Gastroesophageal sphincter (tissue), 4 donors: ENCODE data around the gene FHIT. TPM values are rescaled to one million over a fixed set of nuclear protein-coding genes. Genes with fewer than 3 reads are reported as not detected.

ENCODE experiments used
- ATAC-seq: fragments of 150-250 bp; one replicate; pipeline ENCODE4 v1.9.1; 2016; ENCODE audit warnings: mild to moderate bottlenecking, moderate library complexity
- H3K27ac ChIP-seq, 4 donors: fragments of 200-600 bp; sonication (generic) in 3 of 4; 1 replicate in 3 of 4; 2 replicates in 1 of 4; pipeline ENCODE4 v1.5.1; 2016 to 2019
- H3K27me3 ChIP-seq: fragments of 200-600 bp; sonication (generic); one replicate; pipeline ENCODE4 v1.5.1; 2019
- H3K36me3 ChIP-seq, 2 donors: fragments of 200-600 bp; sonication (generic); one replicate each; pipeline ENCODE4 v1.5.1; 2019; ENCODE audit warnings: control low read depth in 1 of 2
- H3K4me1 ChIP-seq, 3 donors: fragments of 200-600 bp; sonication (generic); 1 replicate in 2 of 3; 2 replicates in 1 of 3; pipeline ENCODE4 v1.5.1; 2016 to 2019; ENCODE audit warnings: control low read depth in 2 of 3
- H3K4me3 ChIP-seq, 2 donors: fragments of 200-600 bp; sonication (generic); one replicate each; pipeline ENCODE4 v1.5.1; 2019; ENCODE audit warnings: mild to moderate bottlenecking in 1 of 2, moderate library complexity in 1 of 2
- H3K9me3 ChIP-seq, 3 donors: fragments of 200-600 bp; sonication (generic); one replicate each; pipeline ENCODE4 v1.5.1; 2017 to 2019; ENCODE audit warnings: control low read depth in 2 of 3
- CTCF ChIP-seq, 4 experiments: fragments of 200-600 bp in 2 of 4; fragments of 450-650 bp in 2 of 4; sonication (generic) in 1 of 4; IDR thresholded peaks; one replicate each; pipeline ENCODE4 v1.5.1; 2017 to 2019; ENCODE audit warnings: antibody characterized with exemption in 4 of 4, mild to moderate bottlenecking in 2 of 4, moderate library complexity in 2 of 4
- EP300 ChIP-seq: sonication (generic); formaldehyde crosslinking; IDR thresholded peaks from one replicate; pipeline ENCODE4 v1.6.1; 2017; ENCODE audit warnings: antibody characterized with exemption, mild to moderate bottlenecking
- POLR2A ChIP-seq, 2 donors: fragments of 450-650 bp; IDR thresholded peaks; one replicate each; pipeline ENCODE4 v1.6.1; 2017; ENCODE audit warnings: antibody characterized with exemption in 2 of 2, mild to moderate bottlenecking in 2 of 2, moderate library complexity in 1 of 2
- POLR2AphosphoS5 ChIP-seq: sonication (generic); formaldehyde crosslinking; IDR thresholded peaks from one replicate; pipeline ENCODE4 v1.6.1; 2017; ENCODE audit warnings: antibody characterized with exemption
- WGBS, 2 donors: methylation state at CpG; one replicate each; pipeline ENCODE4 v1.1.5; 2018; ENCODE audit warnings: low coverage in 1 of 2; 5-methylcytosine and 5-hydroxymethylcytosine counted together
- total RNA-seq, 4 donors: library from RNA; depleted of rRNA; stranded (reverse); fragments of >200 nt; gene quantifications; one replicate each; pipeline ENCODE4 v1.1.0, GENCODE V29; 2016

The FHIT gene
- total RNA-seq, 4 donors from 2014 or later, result 1.4 to 7.3 (median 3.9) TPM

GRCh38 chr3:60448696-60449095 lies 802.6 kb downstream of the FHIT start:
- Histone ChIP-seq H3K4me3 (no peak overlapping the region), H3K4me1 (no peaks in the 10 kb centered on the region), H3K36me3 (no peaks in the 10 kb centered on the region), H3K27me3 (no peaks in the 10 kb centered on the region), H3K9me3 (no peaks in the 10 kb centered on the region), H3K27ac (no peak overlapping the region)
- WGBS, 2 donors, result 45 to 52% methylated on average over 3 of the region's 3 CpGs
- TF ChIP-seq CTCF (IDR thresholded peaks at IDR 0.05) (no peak), POLR2A (IDR thresholded peaks at IDR 0.05) (no peak), EP300 (no peak), POLR2AphosphoS5 (no peak)
- no peak for ATAC-seq

- Histone ChIP-seq H3K27me3 (no peaks in the 10 kb centered on the region), H3K9me3 (no peaks in the 10 kb centered on the region), H3K36me3 (no peaks in the 10 kb centered on the region), H3K4me3 (no peak overlapping the region), H3K4me1 (no peaks in the 10 kb centered on the region), H3K27ac (no peak overlapping the region)
- WGBS, 2 donors, result 45 to 76% methylated on average over 3 of the region's 3 CpGs
- no peak for ATAC-seq
- TF ChIP-seq CTCF (IDR thresholded peaks at IDR 0.05), result no peak
- no peak for TF ChIP-seq POLR2AphosphoS5
- TF ChIP-seq EP300, result no peak
- TF ChIP-seq POLR2A (IDR thresholded peaks at IDR 0.05), result no peak
These were observed 805.8 kb downstream of the FHIT start for GRCh38 chr3:60445446-60445845.

GRCh38 chr3:60444898-60445437 lies 806.3 kb downstream of the FHIT start:
- Histone ChIP-seq H3K9me3 (no peaks in the 10 kb centered on the region), H3K27ac (no peak overlapping the region), H3K36me3 (no peaks in the 10 kb centered on the region), H3K4me3 (no peak overlapping the region), H3K27me3 (no peaks in the 10 kb centered on the region), H3K4me1 (no peaks in the 10 kb centered on the region)
- TF ChIP-seq POLR2A (IDR thresholded peaks at IDR 0.05) (no peak), POLR2AphosphoS5 (no peak), EP300 (no peak), CTCF (IDR thresholded peaks at IDR 0.05) (no peak)
- no peak for ATAC-seq
- WGBS, 2 donors, result 41 to 83% methylated on average over 3 to 4 of the region's 5 CpGs

- Histone ChIP-seq H3K9me3 (no peaks in the 10 kb centered on the region), H3K27me3 (no peaks in the 10 kb centered on the region), H3K36me3 (no peaks in the 10 kb centered on the region), H3K27ac (no peak overlapping the region), H3K4me3 (no peak overlapping the region), H3K4me1 (no peaks in the 10 kb centered on the region)
- no peak for TF ChIP-seq EP300
- no peak for TF ChIP-seq POLR2AphosphoS5
- TF ChIP-seq POLR2A (IDR thresholded peaks at IDR 0.05), result no peak
- no peak for TF ChIP-seq CTCF (IDR thresholded peaks at IDR 0.05)
- no peak for ATAC-seq
- WGBS, 2 donors, result 89 to 95% methylated on average over 2 of the region's 2 CpGs
These were observed 810.4 kb downstream of the FHIT start for GRCh38 chr3:60440869-60441268.

- H3K4me1 ChIP-seq, result no peaks in the 10 kb centered on the region
- H3K9me3 ChIP-seq, result no peaks in the 10 kb centered on the region
- no peak overlapping the region for H3K27ac ChIP-seq
- no peaks in the 10 kb centered on the region for H3K36me3 ChIP-seq
- H3K4me3 ChIP-seq, result no peak overlapping the region
- ATAC-seq, result no peak
- WGBS, 2 donors, result 90 to 100% methylated on average over 4 of the region's 4 CpGs
- H3K27me3 ChIP-seq, result no peaks in the 10 kb centered on the region
- TF ChIP-seq EP300 (no peak), POLR2AphosphoS5 (no peak), CTCF (IDR thresholded peaks at IDR 0.05) (no peak), POLR2A (IDR thresholded peaks at IDR 0.05) (no peak)
These were observed 815.2 kb downstream of the FHIT start for GRCh38 chr3:60435941-60436650.
